SK-N-SH treated with all-trans-retinoic acid at 6 μM for 48 hours (cell line): ENCODE data around the gene DGKZ.

ENCODE experiments used
- CSDC2 ChIP-seq: fragments of 250-450 bp; sonication (Bioruptor Pico); IDR thresholded peaks from 2 replicates; pipeline ENCODE4 v1.5.0; 2020; ENCODE audit warnings: mild to moderate bottlenecking, moderate library complexity
- TCF4 ChIP-seq: fragments of 250-450 bp; sonication (Bioruptor Pico); IDR thresholded peaks from 2 replicates; pipeline ENCODE4 v1.8.0; 2021; ENCODE audit warnings: mild to moderate bottlenecking, moderate library complexity, borderline replicate concordance
- TOX ChIP-seq: fragments of 250-450 bp; sonication (Bioruptor Pico); IDR thresholded peaks from 2 replicates; pipeline ENCODE4 v1.8.0; 2021; ENCODE audit warnings: mild to moderate bottlenecking, moderate library complexity, borderline replicate concordance
- ZFP30 ChIP-seq: fragments of 450-650 bp; formaldehyde crosslinking; IDR thresholded peaks from 2 replicates; pipeline ENCODE4 v1.5.0; 2022; ENCODE audit warnings: mild to moderate bottlenecking, moderate library complexity
- TF ChIP-seq, protein P1 (sequence below): fragments of 250-450 bp; sonication (Bioruptor Pico); IDR thresholded peaks from 2 replicates; pipeline ENCODE4 v1.8.0; 2020; ENCODE audit warnings: mild to moderate bottlenecking, moderate library complexity, borderline replicate concordance
- TF ChIP-seq, protein P2 (sequence below): fragments of 250-450 bp; sonication (Bioruptor Pico); IDR thresholded peaks from 2 replicates; pipeline ENCODE4 v1.5.1; 2021; ENCODE audit warnings: mild to moderate bottlenecking, moderate library complexity

DNA sequence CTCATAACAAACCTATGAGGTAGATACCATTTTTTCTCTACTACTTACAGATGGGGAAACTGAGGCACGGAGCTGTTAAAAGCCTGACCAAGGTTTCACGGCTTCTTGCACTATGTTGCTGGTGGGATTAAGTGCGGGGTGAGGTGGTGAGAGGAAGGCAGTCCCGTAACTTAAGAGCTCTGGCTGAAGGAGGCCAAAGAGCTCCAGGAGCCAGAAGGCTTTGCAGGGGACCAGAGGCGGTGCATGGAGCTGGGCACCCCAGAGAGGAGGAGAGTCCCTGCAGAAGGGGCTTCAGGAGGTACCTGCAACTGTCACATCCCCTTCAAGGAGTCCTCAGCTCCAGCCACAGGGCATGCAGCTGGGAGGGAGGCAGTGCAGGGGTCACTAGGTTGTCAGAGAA lies 40.2 kb downstream of the DGKZ start:
- no peak for TF ChIP-seq ZFP30 (CRISPR knock-in tag)
- TF ChIP-seq, protein P1, sequence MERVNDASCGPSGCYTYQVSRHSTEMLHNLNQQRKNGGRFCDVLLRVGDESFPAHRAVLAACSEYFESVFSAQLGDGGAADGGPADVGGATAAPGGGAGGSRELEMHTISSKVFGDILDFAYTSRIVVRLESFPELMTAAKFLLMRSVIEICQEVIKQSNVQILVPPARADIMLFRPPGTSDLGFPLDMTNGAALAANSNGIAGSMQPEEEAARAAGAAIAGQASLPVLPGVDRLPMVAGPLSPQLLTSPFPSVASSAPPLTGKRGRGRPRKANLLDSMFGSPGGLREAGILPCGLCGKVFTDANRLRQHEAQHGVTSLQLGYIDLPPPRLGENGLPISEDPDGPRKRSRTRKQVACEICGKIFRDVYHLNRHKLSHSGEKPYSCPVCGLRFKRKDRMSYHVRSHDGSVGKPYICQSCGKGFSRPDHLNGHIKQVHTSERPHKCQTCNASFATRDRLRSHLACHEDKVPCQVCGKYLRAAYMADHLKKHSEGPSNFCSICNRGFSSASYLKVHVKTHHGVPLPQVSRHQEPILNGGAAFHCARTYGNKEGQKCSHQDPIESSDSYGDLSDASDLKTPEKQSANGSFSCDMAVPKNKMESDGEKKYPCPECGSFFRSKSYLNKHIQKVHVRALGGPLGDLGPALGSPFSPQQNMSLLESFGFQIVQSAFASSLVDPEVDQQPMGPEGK: no peak
- no peak for TF ChIP-seq CSDC2 (CRISPR knock-in tag)
- no peak for TF ChIP-seq TOX (CRISPR knock-in tag)
- TF ChIP-seq, protein P2, sequence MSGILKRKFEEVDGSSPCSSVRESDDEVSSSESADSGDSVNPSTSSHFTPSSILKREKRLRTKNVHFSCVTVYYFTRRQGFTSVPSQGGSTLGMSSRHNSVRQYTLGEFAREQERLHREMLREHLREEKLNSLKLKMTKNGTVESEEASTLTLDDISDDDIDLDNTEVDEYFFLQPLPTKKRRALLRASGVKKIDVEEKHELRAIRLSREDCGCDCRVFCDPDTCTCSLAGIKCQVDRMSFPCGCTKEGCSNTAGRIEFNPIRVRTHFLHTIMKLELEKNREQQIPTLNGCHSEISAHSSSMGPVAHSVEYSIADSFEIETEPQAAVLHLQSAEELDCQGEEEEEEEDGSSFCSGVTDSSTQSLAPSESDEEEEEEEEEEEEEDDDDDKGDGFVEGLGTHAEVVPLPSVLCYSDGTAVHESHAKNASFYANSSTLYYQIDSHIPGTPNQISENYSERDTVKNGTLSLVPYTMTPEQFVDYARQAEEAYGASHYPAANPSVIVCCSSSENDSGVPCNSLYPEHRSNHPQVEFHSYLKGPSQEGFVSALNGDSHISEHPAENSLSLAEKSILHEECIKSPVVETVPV (CRISPR knock-in tag): no peak
- no peak for TF ChIP-seq TCF4 (CRISPR knock-in tag)
